GM18502 (cell line): ENCODE measurements around the gene CFAP90.

Experiments
- ATAC-seq: cut with Tn5 transposase; IDR thresholded peaks from one replicate; pipeline ENCODE4 v1.9.1; 2021; ENCODE audit warnings: mild to moderate bottlenecking; ENCODE audit not compliant: unreplicated experiment, poor library complexity

The CFAP90 gene

DNA sequence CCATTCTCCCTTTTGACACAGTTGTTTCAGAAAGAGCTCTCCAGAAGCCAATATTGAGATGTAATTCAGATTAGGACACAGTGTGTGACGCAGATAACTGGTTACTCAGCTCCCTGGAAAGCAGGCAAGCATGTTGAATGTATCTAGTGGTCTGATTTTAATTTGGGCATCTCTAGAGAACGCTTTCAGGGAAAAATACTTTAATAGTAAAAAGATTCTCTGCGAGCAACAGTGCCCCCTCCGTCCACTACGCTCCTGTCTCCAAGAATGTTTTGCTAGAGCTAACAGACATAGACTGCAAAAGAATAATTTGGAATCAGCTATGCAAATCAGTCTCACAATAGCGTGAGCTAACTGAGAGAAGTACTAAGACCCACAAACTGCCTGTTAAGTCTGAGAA, 23.3 kb downstream of the CFAP90 start:
- no peak for ATAC-seq

DNA sequence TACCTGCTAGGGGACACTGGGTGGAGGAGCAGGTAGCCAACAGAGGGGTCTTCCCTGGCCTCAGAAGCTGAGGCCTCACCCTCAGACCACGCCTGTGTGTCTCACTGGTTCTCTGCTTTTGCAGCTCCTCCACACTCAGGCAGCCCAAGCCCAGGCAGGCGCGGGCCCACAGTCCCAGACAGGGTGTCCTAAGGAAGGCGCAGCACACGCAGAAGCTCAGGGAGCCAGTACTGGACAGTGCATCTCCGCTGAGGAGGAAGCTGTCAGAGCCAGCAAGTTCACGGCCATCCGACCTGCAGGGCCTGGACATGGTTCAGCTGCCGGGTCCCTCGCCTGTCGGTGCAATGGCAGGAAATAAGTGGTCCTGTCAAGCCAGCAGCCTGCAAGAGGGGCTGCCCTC, 25.3 kb downstream of the CFAP90 start:
- ATAC-seq: no peak

DNA sequence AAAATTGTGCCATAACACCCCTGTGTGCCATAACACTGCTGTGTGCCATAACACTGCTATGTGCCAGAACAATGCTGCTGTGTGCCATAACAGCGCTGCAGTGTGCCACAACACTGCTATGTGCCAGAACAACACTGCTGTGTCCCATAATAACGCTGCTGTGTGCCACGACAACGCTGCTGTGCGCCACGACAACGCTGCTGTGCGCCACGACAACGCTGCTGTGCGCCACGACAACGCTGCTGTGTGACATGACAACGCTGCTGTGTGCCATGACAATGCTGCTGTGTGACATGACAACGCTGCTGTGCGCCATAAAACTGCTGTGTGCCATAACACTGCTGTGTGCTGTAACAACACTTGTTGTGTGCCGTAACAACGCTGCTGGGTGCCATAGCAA, 25.9 kb downstream of the CFAP90 start:
- no peak for ATAC-seq

DNA sequence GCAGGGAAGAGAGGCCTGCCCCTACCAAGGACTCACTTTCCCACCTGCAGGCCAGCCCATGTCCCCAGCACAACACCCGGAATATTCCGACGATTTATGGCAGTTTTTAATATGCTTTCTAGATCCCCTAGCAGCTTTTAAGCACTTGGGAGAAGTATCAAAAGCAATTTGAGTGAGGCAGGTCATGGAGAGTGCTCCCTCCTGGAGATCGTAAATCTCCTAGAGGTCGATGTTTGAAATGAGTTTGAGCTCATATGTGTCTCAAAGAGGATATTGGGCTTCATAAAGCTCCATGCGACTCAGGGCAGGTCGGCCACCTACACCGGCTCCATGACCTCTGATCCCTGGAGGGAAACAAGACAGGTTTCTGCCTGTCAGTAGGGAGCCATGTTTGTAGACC, 27.3 kb downstream of the CFAP90 start:
- ATAC-seq: no peak

DNA sequence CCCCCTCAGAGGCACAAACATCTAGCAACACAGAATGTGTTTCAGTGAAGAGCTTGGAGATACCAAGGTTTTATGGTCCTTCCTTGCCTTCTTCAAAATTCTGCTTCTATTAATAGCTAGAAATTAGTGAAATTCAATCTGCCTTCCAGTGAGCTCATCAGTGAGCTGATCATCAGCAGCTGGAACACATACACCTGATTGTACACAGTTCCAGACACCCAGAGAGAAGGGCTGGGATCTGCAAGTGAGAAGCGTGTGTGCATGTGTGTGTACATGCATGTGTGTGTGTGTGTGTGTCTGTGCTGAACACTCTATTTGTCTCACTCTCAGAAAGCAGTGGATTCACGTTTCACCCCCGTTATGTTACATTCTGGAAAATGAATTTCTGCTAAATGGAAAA, 28.5 kb downstream of the CFAP90 start:
- no peak for ATAC-seq

DNA sequence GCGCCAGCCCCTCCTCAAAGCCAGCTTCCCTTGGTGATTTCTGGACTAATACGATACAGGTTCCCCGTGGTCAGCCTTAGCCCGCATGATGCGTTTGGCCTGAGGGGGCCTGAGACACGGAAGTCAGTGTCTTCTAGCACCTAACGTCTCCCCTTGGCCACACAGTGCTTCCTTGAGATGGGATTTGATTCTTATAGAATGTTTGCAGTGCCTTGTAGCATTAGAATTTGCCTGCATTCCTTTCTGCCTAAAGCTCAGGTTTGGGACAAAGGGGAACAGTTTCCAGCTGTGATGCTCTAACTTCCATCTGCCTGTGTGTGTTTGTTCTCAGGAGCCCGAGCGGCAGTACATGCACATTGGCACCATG, 34.4 kb downstream of the CFAP90 start:
- peak; percentile 11 for ATAC-seq

DNA sequence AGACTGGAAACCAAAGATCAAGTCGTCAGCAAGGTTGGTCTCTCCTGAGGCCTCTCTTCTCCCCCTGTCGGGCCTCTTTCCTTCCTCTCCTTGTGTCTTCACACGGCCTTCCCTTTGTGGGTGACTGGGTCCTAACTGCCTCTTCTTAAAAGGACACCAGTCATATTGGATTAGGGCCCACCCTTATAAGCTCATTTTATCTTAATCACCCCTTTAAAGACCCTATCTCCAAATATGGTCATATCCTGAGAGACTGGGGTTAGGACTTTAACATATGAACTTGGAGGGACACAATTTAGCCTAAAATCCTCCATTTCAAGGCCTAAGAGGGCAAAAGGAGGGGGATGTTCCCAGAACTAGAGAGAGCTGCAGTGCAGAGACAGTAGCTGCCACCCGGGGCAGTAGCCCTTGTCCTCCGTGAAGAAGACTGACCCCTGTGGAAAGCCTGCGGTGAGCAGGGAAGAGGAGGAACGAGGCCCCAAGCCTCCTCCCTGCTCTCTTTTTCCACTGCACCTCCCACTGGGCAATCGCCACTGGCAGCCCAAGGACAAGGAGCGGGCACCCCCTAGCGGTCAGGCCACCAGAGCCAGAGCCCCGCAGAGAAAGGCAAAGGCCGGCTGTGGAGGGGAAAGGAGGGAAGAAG, 34.9 kb downstream of the CFAP90 start:
- peak; percentile 95 for ATAC-seq

DNA sequence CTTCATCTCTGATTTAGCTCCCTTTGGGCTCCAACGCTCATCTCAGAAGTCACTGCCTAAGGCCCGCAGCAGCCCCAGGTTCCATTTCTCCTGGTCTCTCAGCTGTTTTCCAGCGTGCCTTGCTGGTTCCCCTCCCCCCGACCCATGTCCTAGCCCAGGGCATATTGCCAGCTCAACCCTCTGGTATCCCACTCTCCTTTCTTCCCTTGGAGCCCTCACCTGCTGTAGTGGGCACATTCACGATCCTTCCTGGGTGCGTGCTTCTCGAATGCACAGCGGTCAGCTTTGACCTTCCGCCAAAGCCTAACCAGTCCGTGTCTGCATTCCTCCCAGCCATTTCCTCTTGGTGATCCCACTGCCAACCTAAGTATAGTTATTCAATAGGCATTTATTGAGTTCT, 36.1 kb downstream of the CFAP90 start:
- no peak for ATAC-seq

DNA sequence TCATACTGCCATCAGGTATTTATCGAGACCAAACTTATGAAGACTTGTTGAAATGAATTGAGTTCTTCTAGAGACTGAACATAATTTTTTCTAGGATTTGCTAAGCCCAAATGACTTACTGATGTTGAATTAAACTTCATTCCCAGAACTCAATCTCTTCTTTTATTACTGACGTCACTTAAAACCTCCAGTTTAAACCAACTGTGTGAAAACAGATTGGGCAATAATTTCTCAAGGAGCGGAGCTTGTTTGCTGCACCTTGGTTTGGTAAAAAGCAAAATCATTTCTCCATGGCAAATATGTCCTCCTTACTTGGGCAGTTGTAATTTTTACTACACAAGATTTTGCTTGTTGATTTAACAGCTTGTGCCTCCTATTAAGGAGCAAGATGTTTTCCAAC, 37.4 kb downstream of the CFAP90 start:
- ATAC-seq: no peak

DNA sequence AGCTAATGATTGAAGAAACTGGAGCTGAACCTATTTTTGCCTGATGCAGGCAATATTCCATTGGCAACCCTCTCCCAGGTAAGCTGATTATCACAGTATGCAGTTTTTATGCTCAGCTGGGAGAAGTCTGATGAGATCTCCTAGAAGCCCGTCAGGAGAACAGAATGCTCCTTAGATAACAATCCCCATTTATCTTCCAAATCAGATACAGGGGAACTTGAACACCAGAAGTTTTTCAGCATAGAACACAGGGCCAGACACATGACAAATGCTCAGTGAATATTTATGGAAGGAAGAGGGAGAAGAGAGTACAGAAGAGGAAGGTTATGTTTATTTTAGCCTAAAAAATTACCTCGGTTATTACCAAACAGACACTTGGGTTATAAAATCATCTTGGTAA, 37.9 kb downstream of the CFAP90 start:
- ATAC-seq: no peak

DNA sequence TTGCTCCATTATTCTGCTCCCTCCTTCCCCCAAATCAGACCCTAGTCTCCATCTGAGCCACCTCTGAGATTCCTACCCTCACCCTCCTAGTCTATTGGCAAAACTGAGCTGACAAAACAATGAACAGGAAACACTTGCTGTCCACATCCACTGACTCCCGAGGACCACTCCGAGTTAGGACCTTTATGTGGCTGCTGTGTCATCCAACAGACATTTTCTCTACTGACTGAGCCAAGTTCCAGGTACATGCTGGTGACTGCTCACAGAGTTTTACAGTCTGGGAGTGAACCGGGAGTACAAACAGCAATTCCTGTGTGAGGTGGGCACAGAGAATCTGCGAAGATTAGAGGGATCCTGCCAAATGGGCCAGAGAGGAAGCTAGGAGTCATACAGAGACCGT, 39.2 kb downstream of the CFAP90 start:
- ATAC-seq: no peak

DNA sequence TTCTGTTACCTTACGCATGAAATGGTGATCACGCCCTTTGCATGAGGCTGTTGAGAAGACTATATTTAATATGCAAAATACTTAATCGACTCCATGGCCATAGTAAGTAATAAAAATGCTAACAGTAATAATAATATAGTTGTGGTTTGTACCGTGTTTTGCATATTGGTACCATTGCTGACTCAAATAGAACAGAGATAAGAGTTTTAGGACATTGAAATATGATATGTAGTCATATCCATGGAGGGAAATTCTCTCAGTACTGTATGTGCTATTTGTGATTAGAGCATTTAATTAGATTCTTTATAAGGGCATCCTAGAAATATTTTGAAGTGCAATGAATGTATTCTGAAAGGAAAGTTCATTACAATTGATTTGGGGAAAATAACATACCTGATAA, 41.9 kb downstream of the CFAP90 start:
- ATAC-seq: peak; percentile 73

DNA sequence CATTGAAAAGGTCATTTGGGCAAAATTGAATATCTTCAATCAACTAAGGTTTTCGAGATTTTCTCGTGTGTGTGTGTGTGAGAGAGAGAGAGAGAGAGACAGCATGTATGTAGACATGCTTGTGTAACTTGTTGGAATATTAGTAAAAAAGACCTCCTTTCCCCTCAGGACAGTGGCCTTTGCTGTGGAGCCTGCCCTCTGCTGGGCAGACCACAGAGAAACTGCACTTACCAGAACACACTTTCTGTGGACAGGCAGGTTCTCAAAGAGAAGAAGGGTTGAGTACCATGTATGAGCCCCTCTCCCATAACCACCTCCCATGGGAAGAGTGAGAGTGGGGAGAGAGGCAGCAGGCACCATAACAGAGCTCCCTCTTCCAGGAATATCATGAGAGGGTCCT, 45.6 kb downstream of the CFAP90 start:
- ATAC-seq: no peak

DNA sequence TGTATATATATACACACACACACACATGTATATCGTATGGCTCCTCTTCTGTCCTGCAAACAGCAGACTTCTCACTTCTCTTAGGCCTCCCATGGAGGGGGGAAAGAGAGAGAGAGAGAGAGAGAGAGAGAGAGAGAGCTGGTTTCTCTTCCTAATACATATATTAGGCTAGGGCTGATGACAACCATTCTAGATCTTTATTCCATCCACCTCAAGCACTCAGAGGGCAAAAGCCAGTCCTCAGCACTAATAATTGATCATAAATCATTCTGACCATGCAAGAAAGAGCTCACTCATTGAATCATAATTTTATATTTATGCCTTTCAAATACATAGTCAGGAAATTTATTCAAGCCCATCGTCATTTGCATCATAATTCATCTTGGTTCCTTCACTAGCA, 47.0 kb downstream of the CFAP90 start:
- no peak for ATAC-seq

DNA sequence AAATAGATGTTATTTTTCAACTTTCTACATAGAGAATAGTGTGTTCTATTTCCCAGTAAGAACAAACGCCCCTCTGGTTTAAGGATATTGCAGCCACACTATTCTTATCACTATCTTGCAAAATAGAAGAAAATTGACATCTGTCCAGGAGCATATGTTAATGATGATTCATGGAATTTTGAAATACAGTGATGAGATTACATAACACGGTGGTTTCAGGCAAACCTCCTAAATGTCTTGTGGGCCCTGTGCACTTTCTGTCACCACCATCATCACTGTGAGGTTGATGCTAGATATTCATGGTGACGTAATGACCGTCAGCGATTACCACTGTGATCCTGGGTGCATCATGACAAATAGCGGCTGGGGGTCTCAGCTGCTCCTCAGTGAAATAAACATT, 48.1 kb downstream of the CFAP90 start:
- no peak for ATAC-seq

DNA sequence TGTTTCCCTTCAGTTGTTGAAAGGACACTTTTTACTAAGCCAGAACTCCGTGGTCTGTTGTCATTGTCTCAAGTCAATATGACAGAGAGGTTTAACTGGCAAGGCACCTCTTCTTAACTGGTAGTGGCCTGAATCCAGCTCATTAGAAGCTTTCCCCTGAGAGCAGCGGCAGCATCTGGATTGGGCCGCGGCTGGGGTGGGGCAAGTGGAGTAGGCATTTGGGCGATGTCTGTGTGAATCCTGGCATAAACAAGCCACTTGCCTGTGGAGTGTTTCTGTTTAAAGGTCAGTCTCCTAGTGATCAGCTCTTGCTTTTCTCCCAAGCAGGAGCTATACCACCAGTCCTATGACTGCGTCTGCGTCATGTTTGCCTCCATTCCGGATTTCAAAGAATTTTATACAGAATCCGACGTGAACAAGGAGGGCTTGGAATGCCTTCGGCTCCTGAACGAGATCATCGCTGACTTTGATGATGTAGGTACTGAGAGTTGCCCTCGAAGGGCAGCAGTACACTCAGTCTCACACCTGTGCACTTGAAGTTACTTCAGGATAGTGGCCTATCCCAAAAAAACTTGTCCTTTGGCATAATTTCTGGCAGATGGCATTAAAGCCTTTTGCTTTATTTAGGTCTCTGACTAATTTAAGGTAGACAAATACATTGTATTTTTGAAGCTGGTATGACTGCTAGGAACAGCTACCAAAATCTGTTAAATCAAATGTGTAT, 48.9 kb downstream of the CFAP90 start:
- ATAC-seq: no peak

DNA sequence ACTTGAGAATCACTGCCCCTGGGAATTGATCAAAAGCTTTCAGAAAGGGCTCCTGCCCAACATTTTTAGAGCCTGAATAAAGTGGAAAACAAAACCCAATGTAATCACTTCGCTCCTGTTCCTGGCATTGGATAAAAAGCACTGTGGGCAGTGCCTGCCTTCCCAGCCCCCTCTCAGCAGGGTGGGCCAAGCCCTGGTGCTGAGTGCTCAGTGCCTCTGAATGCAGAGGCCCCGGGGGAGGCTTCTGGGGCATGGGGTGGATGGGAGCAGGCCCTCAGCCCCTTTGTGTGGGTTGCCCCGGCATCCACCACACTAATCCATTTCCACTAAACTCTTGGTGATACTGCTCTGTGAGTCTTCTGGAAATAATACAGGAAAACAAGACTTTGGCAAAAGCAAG, 55.6 kb downstream of the CFAP90 start:
- ATAC-seq: no peak

DNA sequence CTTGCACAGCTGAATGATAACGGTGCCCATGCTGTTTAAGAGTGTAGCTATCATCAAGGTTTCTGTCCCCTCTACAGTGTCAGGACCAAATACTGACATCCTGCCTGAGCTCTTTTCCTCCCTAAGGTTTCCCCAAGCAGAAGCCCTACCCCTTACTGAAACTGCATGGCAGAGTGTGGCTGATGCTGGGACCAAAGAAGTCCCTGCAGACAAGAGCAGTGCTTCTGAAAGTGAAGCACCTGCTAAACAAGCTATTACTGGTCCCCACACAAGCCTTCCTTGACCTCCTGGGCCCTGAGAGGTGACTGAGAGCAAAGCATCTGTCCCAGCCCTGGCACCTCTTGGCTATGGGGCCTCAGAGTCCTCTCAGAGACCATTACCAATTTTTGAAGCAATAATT, 56.1 kb downstream of the CFAP90 start:
- peak; percentile 60 for ATAC-seq

DNA sequence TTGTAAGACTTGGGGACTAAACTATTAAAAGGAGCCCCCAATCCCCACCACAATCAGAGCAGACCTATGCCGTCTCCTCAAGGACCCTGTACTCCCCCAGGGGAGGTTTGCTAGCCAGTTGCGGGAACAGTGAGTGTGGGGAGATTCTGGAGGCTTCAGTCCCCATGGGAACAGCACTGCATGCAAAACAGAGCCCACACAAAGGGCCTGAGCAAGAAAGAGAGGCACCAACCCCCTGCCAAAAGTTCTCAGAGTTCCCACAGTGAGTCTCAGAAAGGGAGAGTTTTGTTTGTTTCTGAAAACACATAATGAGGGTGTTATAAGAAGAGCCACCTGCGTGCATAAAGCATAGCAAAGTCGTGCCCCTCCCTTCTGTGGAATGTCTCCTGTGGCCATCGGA, 56.6 kb downstream of the CFAP90 start:
- ATAC-seq: peak; percentile 93

DNA sequence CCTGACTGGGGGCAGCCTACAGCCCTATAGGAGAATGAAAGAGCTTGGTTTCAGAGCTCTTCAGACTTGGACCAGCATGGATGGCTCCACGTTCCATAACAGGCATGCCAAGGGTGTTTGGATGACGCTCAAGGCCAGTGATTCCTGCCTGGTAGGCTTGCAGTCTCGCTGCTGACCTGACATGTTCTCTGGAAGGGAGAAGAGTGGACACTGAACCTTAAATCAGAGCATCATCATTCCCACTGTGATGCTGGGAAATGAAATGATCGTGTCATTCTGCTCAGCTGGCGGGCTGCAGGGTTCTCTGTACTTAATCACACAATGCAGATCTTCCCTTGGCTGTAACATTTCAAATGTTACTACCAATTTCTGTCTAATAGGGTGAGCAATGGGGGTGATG, 57.0 kb downstream of the CFAP90 start:
- peak; percentile 22 for ATAC-seq

DNA sequence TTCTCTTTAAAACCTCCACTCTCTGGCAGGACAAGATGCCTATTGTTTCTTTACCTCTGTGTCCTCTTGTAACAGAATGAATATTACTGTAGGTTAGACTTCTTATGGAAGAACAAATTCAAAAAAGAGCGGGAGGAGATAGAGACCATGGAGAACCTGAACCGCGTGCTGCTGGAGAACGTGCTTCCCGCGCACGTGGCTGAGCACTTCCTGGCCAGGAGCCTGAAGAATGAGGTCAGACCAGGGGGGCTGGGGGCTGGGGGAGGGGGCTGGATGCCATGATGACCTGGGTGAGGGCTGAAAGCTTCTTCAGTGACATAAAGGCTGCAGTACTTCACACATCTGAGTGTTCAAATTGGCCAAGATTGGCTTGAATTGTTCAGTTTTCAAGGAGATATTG, 61.4 kb downstream of the CFAP90 start:
- ATAC-seq: no peak

DNA sequence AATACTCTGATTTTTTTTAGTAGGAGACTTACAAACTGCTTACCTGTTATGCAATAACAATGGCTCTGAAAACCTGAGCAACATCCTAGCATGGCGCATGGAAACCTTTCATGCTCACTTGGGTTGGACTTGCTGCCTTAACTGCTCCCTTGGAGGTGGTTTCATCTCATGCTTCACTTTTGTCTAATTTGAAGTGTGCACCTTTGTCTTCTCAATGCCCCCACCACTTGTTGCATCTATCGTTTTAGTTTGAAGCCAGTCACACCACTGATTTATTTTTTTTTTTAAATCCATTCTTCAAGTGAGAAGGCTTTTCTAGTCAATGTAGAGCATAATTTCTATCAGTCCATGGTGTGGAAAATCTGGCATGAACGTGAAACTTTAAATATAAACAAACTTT, 63.2 kb downstream of the CFAP90 start:
- no peak for ATAC-seq
